Stimulated activated naive CD4-positive, alpha-beta T cell treated with Interleukin-2 at 50 U/mL for 16 hours (primary cell): ENCODE results near the gene CDK17.
"Not testable (repeated sequence)": the region's sequence is repeated elsewhere in the genome, so short reads cannot be mapped to it uniquely, and the experiment has no call there.

ENCODE experiments used
- DNase-seq: peaks from one replicate; lab custom pipeline; 2025; lab: John Stamatoyannopoulos, UW

CDK17 gene

GRCh38 chr12:96399919-96400630 is at the start of gene CDK17:
Gene CDK17, minus strand, starts transcription at chr12:96400439. Its CDS starts 65,603 bp downstream, at chr12:96334836.
- DNase-seq = peak; percentile 83

- no peak for DNase-seq
These were observed 48.1 kb upstream of the CDK17 start for GRCh38 chr12:96448300-96448699.

GRCh38 chr12:96447256-96447655 is 47.0 kb upstream of the CDK17 start:
- DNase-seq = no peak

- peak; percentile 36 for DNase-seq
These were observed 45.7 kb upstream of the CDK17 start for GRCh38 chr12:96445691-96446583.

GRCh38 chr12:96444399-96444798 is 44.2 kb upstream of the CDK17 start:
- no peak for DNase-seq

GRCh38 chr12:96442906-96443305 is 42.7 kb upstream of the CDK17 start:
- no peak for DNase-seq

GRCh38 chr12:96441816-96442215 is 41.6 kb upstream of the CDK17 start:
- no peak for DNase-seq

- DNase-seq = no peak
These were observed 38.1 kb upstream of the CDK17 start for GRCh38 chr12:96438330-96438729.

- DNase-seq = no peak
These were observed 36.9 kb upstream of the CDK17 start for GRCh38 chr12:96437171-96437445.

- DNase-seq = no peak
These were observed 36.3 kb upstream of the CDK17 start for GRCh38 chr12:96436366-96437170.

GRCh38 chr12:96434107-96434506 is 33.9 kb upstream of the CDK17 start:
- DNase-seq = peak; percentile 40

- DNase-seq = not testable (repeated sequence)
These were observed 32.5 kb upstream of the CDK17 start for GRCh38 chr12:96432496-96433321.

- DNase-seq = no peak
These were observed 30.8 kb upstream of the CDK17 start for GRCh38 chr12:96431067-96431466.

- DNase-seq = peak; percentile 0
These were observed 27.1 kb upstream of the CDK17 start for GRCh38 chr12:96427269-96427729.

- DNase-seq = no peak
These were observed 25.7 kb upstream of the CDK17 start for GRCh38 chr12:96425951-96426350.

- peak; percentile 5 for DNase-seq
These were observed 25.1 kb upstream of the CDK17 start for GRCh38 chr12:96425321-96425720.

GRCh38 chr12:96424601-96425000 is 24.4 kb upstream of the CDK17 start:
- no peak for DNase-seq

- no peak for DNase-seq
These were observed 22.0 kb upstream of the CDK17 start for GRCh38 chr12:96422192-96422591.

- DNase-seq = no peak
These were observed 20.8 kb upstream of the CDK17 start for GRCh38 chr12:96421014-96421413.

- no peak for DNase-seq
These were observed 20.1 kb upstream of the CDK17 start for GRCh38 chr12:96420277-96420835.

- no peak for DNase-seq
These were observed 19.5 kb upstream of the CDK17 start for GRCh38 chr12:96419576-96420276.
